HCT116 (cell line): ENCODE results near the gene FCN1.

ENCODE experiments used
- CTCF ChIP-seq, 3 experiments: fragments of 200-600 bp in 1 of 3; sonication (generic) in 1 of 3; IDR thresholded peaks in 2 of 3; conservative IDR thresholded peaks in 1 of 3; 2 replicates each; pipeline ENCODE4 v1.5.1; 2012 to 2017; ENCODE audit warnings: low read depth in 2 of 3, low read length in 2 of 3, antibody characterized with exemption in 1 of 3, borderline replicate concordance in 1 of 3, control low read depth in 1 of 3, mild to moderate bottlenecking in 1 of 3, mixed read lengths in 1 of 3, mixed run types in 1 of 3, moderate library complexity in 1 of 3; ENCODE audit not compliant: insufficient read depth in 1 of 3
- EGR1 ChIP-seq: IDR thresholded peaks from 2 replicates; pipeline ENCODE4 v1.6.1; 2012; ENCODE audit warnings: low read depth
- POLR2AphosphoS5 ChIP-seq: IDR thresholded peaks from 2 replicates; pipeline ENCODE4 v1.6.1; 2011; ENCODE audit warnings: mild to moderate bottlenecking, low read depth, low read length, moderate library complexity

- TF ChIP-seq CTCF (IDR thresholded peaks at IDR 0.05 in 2 of 3, conservative IDR thresholded peaks at IDR 0.05 in 1 of 3; ENCODE audit: borderline replicate concordance in 1 of 3, insufficient read depth in 1 of 3, low read depth in 2 of 3, low read length in 2 of 3) (no peak), POLR2AphosphoS5 (no peak), EGR1 (no peak)
These were observed 11.8 kb upstream of the FCN1 start for GRCh38 chr9:134929193-134930158.
